ENCODE results near the gene FAM72B.
"Not testable (repeated sequence)": the region's sequence is repeated elsewhere in the genome, so short reads cannot be mapped to it uniquely, and the experiment has no call there.

The FAM72B gene

GRCh38 chr1:121214544-121215156, 30.5 kb upstream of the FAM72B start:
- H3K4me3 ChIP-seq (ENCODE audit: low read depth in 1 of 2, low read length in 2 of 2); H3K9me3 ChIP-seq (ENCODE audit: control insufficient read depth in 1 of 2, low read length in 2 of 2); H3K27me3 ChIP-seq (ENCODE audit: low read depth, low read length); H3K36me3 ChIP-seq (ENCODE audit: control insufficient read depth in 1 of 2, insufficient read depth in 2 of 2, low read length in 2 of 2); H3K27ac ChIP-seq (ENCODE audit: low read length); H3K4me1 ChIP-seq (ENCODE audit: control insufficient read depth in 1 of 2, insufficient read depth in 2 of 2, low read length in 2 of 2): not testable (repeated sequence)

GRCh38 chr1:121213491-121213890, 29.4 kb upstream of the FAM72B start:
- H3K9me3 ChIP-seq (ENCODE audit: control insufficient read depth in 1 of 2, low read length in 2 of 2); H3K36me3 ChIP-seq (ENCODE audit: control insufficient read depth in 1 of 2, insufficient read depth in 2 of 2, low read length in 2 of 2); H3K4me3 ChIP-seq (ENCODE audit: low read depth in 1 of 2, low read length in 2 of 2); H3K27me3 ChIP-seq (ENCODE audit: low read depth, low read length); H3K4me1 ChIP-seq (ENCODE audit: control insufficient read depth in 1 of 2, insufficient read depth in 2 of 2, low read length in 2 of 2); H3K27ac ChIP-seq (ENCODE audit: low read length): not testable (repeated sequence)

DNA sequence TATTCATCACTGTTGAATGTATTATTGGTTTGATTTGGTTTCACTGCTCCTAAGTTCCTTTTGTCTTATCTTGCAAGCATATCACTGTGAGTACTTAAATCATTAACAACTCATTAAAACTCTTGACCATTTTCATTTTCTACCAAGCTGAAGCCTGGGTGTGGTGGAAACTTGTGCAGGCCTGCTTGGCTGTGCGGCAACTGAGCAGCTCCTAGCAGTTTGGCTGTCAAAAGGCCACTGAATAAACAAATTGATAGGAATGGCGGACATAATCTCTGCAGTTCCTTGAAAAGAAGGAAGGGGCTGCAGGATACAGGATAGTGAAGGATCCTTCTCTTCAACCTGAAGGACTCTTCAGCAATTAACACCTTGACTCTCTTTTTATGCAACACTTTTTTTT, 26.6 kb upstream of the FAM72B start:
- not testable (repeated sequence) for H3K4me1 ChIP-seq (ENCODE audit: control insufficient read depth in 1 of 2, insufficient read depth in 2 of 2, low read length in 2 of 2); H3K36me3 ChIP-seq (ENCODE audit: control insufficient read depth in 1 of 2, insufficient read depth in 2 of 2, low read length in 2 of 2); H3K27me3 ChIP-seq (ENCODE audit: low read depth, low read length); H3K9me3 ChIP-seq (ENCODE audit: control insufficient read depth in 1 of 2, low read length in 2 of 2); H3K27ac ChIP-seq (ENCODE audit: low read length); H3K4me3 ChIP-seq (ENCODE audit: low read depth in 1 of 2, low read length in 2 of 2)

DNA sequence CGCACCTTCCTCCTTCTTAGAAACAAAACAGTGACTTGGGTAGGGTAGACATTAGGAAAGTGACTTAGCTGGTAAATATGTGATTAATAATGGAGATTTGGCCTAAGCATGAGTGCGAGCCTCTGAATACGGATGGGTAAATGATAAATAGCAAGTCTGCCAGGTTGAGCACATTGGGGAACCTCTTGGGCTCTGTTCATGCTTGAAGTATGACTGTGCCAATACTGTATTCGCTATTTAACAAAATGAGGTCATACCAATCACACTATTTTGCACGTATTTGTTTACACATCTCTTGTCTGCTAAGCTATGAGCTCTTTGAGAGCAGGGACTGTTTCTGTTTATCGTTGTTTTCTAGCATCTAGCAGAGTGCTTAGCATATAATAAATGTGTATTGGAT, 24.2 kb upstream of the FAM72B start:
- not testable (repeated sequence) for H3K27me3 ChIP-seq (ENCODE audit: low read depth, low read length); H3K4me1 ChIP-seq (ENCODE audit: control insufficient read depth in 1 of 2, insufficient read depth in 2 of 2, low read length in 2 of 2); H3K27ac ChIP-seq (ENCODE audit: low read length); H3K36me3 ChIP-seq (ENCODE audit: control insufficient read depth in 1 of 2, insufficient read depth in 2 of 2, low read length in 2 of 2); H3K4me3 ChIP-seq (ENCODE audit: low read depth in 1 of 2, low read length in 2 of 2); H3K9me3 ChIP-seq (ENCODE audit: control insufficient read depth in 1 of 2, low read length in 2 of 2)

DNA sequence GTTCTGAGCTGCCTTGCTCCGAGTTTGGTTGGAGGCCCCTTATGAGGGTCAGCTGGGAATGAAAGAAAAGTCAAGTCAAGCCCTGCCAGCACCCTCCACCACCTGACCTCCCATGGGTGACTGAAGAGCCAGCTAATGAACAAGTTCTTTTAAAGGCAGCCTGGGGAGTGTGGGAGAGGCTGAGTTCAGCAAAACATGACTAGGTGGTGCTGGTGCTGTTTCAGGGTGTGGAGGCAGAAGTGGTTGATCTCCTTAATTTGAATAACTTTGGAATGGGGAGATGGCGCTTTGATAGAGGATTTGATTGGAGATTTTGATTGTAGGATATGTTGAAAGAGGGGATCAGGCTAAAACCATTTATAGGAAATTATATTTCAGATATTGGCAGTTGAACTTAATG, 23.2 kb upstream of the FAM72B start:
- not testable (repeated sequence) for H3K36me3 ChIP-seq (ENCODE audit: control insufficient read depth in 1 of 2, insufficient read depth in 2 of 2, low read length in 2 of 2); H3K27me3 ChIP-seq (ENCODE audit: low read depth, low read length); H3K27ac ChIP-seq (ENCODE audit: low read length); H3K4me3 ChIP-seq (ENCODE audit: low read depth in 1 of 2, low read length in 2 of 2); H3K9me3 ChIP-seq (ENCODE audit: control insufficient read depth in 1 of 2, low read length in 2 of 2); H3K4me1 ChIP-seq (ENCODE audit: control insufficient read depth in 1 of 2, insufficient read depth in 2 of 2, low read length in 2 of 2)

DNA sequence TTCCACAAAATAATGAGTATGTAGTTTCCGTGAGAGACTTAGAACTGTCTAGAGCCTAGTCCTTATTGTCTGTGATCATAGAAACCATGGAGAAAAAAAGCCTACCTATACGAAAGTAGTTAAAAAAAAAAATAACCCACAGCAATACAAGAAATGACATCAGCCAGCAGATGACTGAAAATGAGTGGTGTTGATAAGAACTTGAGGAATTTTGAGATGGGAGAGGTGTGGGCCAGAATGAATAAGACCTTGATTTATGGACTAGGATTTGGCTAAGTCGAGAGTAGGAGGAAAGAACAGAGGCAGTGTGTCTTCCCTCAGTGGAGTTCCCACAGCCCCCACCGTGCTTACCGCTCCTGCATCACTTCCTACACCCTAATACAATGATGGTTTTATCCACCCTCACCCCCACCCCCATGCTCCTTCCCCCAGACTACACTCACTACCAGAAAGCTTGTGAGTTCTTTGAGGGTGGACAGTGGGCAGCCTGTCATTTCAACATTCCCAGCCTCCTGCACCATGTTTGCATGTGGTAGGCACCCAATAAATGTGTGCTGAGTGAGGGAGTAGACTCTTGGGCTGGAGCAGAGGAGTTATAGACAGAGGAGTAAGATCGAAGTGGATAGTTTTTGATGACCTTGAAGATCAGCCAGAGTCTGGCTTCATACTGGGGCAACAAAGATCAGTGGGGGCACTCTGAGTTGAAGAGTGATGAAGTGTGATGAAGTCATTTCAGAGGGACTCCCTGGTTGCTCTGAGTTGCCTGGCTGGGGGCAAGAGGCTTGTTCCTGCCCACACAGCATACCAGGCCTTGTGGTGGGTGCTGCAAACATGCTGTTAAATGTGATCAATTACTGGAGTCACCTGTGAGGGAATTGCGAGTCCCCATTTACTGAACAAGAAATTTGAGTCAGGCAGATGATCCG, 21.9 kb upstream of the FAM72B start:
- not testable (repeated sequence) for H3K4me1 ChIP-seq (ENCODE audit: control insufficient read depth in 1 of 2, insufficient read depth in 2 of 2, low read length in 2 of 2); H3K9me3 ChIP-seq (ENCODE audit: control insufficient read depth in 1 of 2, low read length in 2 of 2); H3K27ac ChIP-seq (ENCODE audit: low read length); H3K4me3 ChIP-seq (ENCODE audit: low read depth in 1 of 2, low read length in 2 of 2); H3K27me3 ChIP-seq (ENCODE audit: low read depth, low read length); H3K36me3 ChIP-seq (ENCODE audit: control insufficient read depth in 1 of 2, insufficient read depth in 2 of 2, low read length in 2 of 2)

DNA sequence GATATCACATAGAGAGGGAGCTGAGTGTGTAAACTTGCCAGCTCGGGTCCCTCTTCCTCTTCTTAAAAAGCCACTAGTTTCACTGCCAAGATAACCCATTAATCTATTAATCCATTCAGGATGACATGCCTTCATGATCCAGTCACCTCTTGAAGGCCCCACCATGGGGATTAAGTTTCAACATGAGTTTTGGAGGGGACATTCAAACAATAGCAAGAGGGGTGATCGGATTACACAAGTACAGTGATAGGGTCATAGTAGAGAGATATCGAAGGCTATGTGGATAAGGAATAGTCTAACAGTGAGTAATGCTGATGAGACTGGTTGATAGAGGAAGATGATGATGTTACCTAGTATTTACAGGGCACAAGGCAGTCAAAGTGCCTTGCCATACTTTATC, 18.8 kb upstream of the FAM72B start:
- not testable (repeated sequence) for H3K9me3 ChIP-seq (ENCODE audit: control insufficient read depth in 1 of 2, low read length in 2 of 2); H3K27me3 ChIP-seq (ENCODE audit: low read depth, low read length); H3K4me3 ChIP-seq (ENCODE audit: low read depth in 1 of 2, low read length in 2 of 2); H3K4me1 ChIP-seq (ENCODE audit: control insufficient read depth in 1 of 2, insufficient read depth in 2 of 2, low read length in 2 of 2); H3K36me3 ChIP-seq (ENCODE audit: control insufficient read depth in 1 of 2, insufficient read depth in 2 of 2, low read length in 2 of 2); H3K27ac ChIP-seq (ENCODE audit: low read length)

DNA sequence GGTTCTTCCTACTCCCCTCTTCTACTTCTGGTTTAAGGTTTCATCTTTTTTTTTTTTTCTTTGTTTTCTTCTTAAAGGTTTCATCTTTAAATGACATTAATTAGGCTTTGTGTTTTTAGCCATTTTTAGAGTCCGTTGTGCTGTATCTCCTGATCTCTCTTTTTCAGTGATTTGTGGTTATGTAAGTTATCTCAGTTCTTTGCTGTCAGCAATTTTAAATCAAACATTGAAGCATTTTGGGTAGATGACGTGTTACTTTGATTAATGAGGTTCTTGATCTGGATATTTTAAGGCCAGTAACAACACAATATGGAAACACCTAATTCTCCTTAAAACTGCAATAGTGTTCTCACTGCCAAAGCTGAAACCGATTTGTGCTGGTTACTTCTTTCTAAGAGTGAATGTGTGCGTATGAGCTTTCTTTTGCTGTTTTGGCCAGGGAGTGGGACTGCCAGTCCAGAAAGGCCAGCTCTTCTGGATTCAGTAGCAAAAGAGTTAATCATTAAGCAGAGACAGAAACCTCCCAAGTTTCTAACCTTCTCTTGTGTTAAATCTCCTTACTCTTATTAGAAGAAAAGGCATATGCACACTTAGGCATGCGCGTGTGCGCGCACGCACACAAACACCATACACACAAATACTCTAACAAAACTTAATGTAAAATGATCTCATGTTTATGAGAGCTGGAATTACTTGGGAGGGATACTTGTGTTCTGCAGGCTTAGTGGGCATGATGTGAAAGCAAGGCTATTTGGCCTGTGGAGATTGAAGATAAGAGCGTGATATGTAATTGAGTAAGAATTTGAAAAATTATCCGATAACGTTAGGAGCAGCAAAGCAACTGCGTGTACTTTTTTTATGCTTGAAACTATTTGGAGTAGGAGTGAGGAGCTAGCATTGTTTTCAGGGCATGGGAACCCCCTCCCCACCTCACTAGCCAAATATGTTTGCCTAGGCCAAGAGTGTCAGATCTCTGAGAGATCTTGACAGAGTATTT, 17.1 kb upstream of the FAM72B start:
- H3K4me3 ChIP-seq (ENCODE audit: low read depth in 1 of 2, low read length in 2 of 2); H3K9me3 ChIP-seq (ENCODE audit: control insufficient read depth in 1 of 2, low read length in 2 of 2); H3K27ac ChIP-seq (ENCODE audit: low read length); H3K4me1 ChIP-seq (ENCODE audit: control insufficient read depth in 1 of 2, insufficient read depth in 2 of 2, low read length in 2 of 2); H3K27me3 ChIP-seq (ENCODE audit: low read depth, low read length); H3K36me3 ChIP-seq (ENCODE audit: control insufficient read depth in 1 of 2, insufficient read depth in 2 of 2, low read length in 2 of 2): not testable (repeated sequence)

GRCh38 chr1:121200232-121200631, 16.1 kb upstream of the FAM72B start:
- not testable (repeated sequence) for H3K4me1 ChIP-seq (ENCODE audit: control insufficient read depth in 1 of 2, insufficient read depth in 2 of 2, low read length in 2 of 2); H3K9me3 ChIP-seq (ENCODE audit: control insufficient read depth in 1 of 2, low read length in 2 of 2); H3K27me3 ChIP-seq (ENCODE audit: low read depth, low read length); H3K27ac ChIP-seq (ENCODE audit: low read length); H3K4me3 ChIP-seq (ENCODE audit: low read depth in 1 of 2, low read length in 2 of 2); H3K36me3 ChIP-seq (ENCODE audit: control insufficient read depth in 1 of 2, insufficient read depth in 2 of 2, low read length in 2 of 2)

- not testable (repeated sequence) for H3K4me1 ChIP-seq (ENCODE audit: control insufficient read depth in 1 of 2, insufficient read depth in 2 of 2, low read length in 2 of 2); H3K36me3 ChIP-seq (ENCODE audit: control insufficient read depth in 1 of 2, insufficient read depth in 2 of 2, low read length in 2 of 2); H3K27me3 ChIP-seq (ENCODE audit: low read depth, low read length); H3K9me3 ChIP-seq (ENCODE audit: control insufficient read depth in 1 of 2, low read length in 2 of 2); H3K27ac ChIP-seq (ENCODE audit: low read length); H3K4me3 ChIP-seq (ENCODE audit: low read depth in 1 of 2, low read length in 2 of 2)
These were observed 15.6 kb upstream of the FAM72B start for GRCh38 chr1:121199763-121200162.

DNA sequence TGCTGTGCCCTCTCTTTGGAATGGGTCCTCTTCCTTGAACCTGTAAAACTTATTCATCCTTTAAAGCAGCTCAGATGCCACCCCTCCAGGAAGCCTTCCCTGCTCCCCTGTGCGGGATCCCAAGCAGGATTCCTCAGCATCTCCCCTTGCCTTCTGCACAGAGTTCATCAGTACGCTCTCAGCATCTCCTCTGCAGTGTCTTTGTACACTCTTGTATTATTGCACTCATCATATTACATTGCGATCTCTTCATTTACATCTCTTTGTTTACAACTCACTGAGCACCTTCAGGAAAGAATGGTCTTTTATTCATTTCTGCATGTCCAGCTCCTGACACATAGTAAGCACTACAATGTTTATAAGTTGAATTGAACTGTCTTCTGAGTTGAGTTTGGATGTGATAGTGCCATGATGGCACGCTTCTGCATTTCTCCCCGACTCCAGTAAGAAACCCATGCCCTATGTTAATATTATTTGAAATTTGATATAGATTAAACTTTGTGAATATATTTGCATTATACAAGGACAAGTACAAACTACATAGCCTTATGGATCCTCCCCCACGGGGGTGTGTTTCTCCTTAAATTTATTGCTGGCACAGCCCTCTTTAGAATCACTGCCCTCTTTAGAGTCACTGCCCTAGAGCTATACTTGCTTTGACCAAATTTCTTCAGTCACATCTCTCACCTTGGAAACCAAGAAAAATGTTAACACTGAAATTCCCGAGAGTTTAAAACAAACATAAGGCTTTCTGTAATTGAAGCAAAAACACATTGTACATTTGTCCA, 13.1 kb upstream of the FAM72B start:
- H3K4me1 ChIP-seq (ENCODE audit: control insufficient read depth in 1 of 2, insufficient read depth in 2 of 2, low read length in 2 of 2); H3K27me3 ChIP-seq (ENCODE audit: low read depth, low read length); H3K27ac ChIP-seq (ENCODE audit: low read length); H3K4me3 ChIP-seq (ENCODE audit: low read depth in 1 of 2, low read length in 2 of 2); H3K36me3 ChIP-seq (ENCODE audit: control insufficient read depth in 1 of 2, insufficient read depth in 2 of 2, low read length in 2 of 2); H3K9me3 ChIP-seq (ENCODE audit: control insufficient read depth in 1 of 2, low read length in 2 of 2): not testable (repeated sequence)
